G401 (cell line): Measurements from ENCODE around the gene GAD2. TPM values are rescaled to one million over a fixed set of nuclear protein-coding genes. Genes with fewer than 3 reads are reported as not detected.
"Not testable (repeated sequence)": the region's sequence is repeated elsewhere in the genome, so short reads cannot be mapped to it uniquely, and the experiment has no call there.

Experiments used
- DNase-seq: peaks from one replicate; pipeline ENCODE4 v3.0.0-alpha.2; 2015; ENCODE audit warnings: low spot score
- in situ Hi-C: cut with HindIII; loops from 2 replicates; pipeline ENCODE4 v1.10.0; 2016; ENCODE audit warnings: low sequenced_read_pairs, mixed read lengths
- total RNA-seq: library from RNA; depleted of rRNA; stranded (reverse); fragments of >200 nt; shearing (Covaris generic); gene quantifications from 2 replicates; pipeline ENCODE4 v1.2.3, GENCODE V29; 2014

The GAD2 gene
- total RNA-seq, 1 experiment from 2014 or later = not detected

DNA sequence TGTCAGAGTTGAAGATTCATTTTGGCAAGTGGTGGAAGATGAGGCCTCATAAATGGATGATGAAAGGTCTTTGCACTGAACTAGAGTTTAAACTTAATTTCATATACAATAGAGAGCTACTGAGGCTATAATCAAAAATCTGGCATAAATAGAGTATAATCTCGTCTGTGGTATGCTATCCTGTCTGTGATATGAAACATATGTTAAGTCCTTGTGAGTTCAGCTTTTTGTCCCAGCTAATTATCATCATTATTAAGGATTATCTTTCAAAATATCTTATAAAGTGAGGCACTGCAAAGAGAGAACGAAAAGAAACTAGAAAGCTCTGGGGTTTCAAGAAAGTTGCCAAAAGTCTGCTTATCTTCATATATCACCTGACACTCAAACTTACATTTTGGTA is 83.4 kb downstream of the GAD2 start:
- in situ Hi-C loops = no loop called here
- no peak for DNase-seq

DNA sequence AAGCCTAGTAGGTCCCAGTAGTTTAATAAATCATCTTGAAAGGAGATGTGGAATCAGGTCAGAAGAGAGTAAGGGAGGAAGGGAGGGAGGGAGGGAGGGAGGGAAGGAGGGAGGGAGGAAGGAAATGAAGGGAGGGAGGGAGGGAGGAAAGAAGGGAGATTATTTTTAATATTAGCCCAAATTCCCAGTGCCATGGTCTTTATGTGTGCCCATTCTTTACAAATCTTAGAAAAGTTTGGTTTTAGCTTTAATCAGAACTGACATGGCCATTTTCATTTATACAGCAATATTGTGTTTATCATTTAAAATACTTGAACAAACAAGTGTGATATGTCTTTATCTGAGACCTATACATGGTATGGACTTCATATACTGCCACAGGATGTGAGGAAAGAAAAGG is 86.8 kb downstream of the GAD2 start:
- in situ Hi-C loops = no loop called here
- no peak for DNase-seq

- DNase-seq = no peak
- in situ Hi-C loops = no loop called here
Measured at GRCh38 chr10:26310361-26310760, 93.8 kb downstream of the GAD2 start.

DNA sequence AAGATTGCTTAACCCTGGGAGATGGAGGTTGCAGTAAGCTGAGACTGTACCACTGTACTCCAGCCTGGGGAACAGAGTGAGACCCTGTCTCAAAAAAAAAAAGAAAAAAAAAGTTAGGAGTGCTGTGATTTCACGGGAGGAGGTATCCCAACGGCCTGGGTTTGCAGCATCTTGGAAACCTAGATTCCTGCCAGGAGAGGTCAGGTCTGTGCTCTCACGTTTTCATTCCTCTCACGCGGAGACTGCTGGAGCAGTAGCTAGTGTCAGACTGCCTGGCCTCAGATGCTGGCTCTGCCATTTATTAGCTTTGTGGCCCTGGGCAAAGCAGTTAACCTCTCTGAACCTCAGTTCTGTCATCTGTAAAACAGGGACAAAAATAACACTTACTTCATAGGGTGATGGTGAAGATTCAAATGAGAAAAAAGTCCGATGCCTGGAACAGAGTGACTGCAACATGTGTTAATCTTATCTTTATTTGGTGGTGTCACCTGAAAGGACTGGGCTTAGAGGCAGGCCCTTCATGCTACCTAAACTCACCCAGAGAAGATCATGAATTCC is 94.9 kb downstream of the GAD2 start:
- DNase-seq = no peak
- in situ Hi-C loops = no loop called here

DNA sequence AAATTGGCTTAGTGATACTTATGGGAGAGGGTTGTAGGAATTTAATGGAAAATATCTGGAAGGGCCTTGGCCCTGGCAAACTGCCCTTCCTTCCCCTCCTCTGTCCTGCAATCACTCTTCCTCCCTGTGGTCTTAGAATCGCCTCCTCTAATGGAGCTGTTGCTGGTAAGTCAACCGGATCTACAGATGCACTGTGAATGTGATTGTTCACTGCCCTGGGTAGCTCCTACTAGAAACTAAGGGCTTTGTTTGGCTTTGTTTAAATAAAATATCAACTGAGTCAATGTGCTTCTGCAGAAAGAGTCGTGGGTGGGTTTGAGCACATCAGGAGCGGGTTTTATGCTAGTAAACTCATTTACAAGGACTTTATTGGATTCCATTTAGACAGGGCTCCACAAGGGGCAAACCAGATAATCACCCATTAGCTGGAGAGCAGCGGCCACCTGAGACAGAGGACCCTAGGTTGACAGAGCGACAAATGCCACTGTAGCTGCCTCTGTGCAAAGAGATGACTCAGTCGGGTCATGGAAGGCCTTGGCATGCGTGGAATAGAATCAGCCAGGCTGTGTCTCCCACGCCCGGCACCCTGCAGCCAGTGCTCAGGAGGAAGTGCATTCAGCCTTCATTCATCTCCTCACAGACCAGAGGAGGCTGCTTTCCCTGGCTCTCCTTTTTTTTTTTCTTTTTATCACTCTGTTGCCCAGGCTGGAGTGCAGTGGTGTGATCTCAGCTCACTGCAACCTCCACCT is 97.9 kb downstream of the GAD2 start:
- in situ Hi-C loops = no loop called here

GRCh38 chr10:26318672-26319071 is 102.1 kb downstream of the GAD2 start:
- DNase-seq = no peak
- in situ Hi-C loops = no loop called here

More for the DNA sequence above, 97.9 kb downstream of the GAD2 start:
- DNase-seq = no peak

GRCh38 chr10:26323219-26323618 is 106.6 kb downstream of the GAD2 start:
- no peak for DNase-seq
- in situ Hi-C loops = no loop called here

DNA sequence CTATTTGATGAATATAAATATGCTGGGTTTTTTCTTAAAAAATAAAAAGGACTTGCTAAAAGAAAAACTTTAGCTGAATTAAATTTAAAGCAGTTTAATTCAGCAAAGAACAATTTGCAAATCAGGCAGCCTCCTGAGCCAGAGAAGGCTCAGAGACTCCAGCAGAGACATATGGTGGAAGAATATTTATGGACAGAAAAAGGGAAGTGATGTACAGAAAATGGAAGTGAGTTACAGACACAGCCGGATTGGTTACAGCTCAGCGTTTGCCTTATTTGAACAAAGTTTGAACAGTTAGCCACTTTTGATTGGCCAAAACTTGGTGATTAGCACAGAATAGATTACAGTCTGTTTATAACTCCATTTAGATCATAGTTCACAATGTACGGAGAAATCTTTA is 110.3 kb downstream of the GAD2 start:
- in situ Hi-C loops = no loop called here
- no peak for DNase-seq

GRCh38 chr10:26327811-26328210 is 111.2 kb downstream of the GAD2 start:
- in situ Hi-C loops = no loop called here
- no peak for DNase-seq

GRCh38 chr10:26331371-26331770 is 114.8 kb downstream of the GAD2 start:
- in situ Hi-C loops = no loop called here

GRCh38 chr10:26334232-26334931 is 117.8 kb downstream of the GAD2 start:
- in situ Hi-C loops = no loop called here

More at GRCh38 chr10:26331371-26331770, 114.8 kb downstream of the GAD2 start:
- DNase-seq = no peak

DNA sequence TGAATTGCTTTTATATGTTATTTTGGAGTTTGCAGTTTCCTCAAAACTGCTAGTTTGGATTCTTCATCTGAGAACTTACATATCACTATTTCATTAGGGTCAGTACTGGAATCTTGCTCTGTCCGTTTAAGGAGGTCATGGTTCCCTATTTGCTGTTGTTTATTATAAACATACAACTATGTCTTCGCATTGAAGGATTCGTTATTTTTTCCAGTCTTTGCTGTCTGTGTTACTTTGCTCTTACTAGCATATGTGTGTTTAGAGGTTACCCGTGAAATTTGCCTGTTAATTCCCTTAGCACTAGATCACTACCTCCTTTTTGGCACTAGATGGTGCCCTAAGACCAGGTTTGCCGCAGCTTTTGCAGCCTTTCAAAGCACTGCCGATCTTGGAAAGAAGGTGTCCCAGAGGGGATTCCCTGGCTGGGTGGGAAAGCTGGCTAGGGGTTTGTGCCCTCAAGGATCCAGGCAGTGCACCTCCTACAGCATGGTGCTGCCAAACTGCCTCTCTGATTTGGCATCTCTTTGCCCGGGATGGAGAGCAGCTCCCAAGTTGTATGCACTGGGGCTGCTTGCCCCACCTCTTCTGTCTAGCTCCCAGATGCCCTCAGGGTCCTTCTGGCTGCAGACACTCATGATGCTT is 118.5 kb downstream of the GAD2 start:
- in situ Hi-C loops = no loop called here
- peak; percentile 24 for DNase-seq

More at GRCh38 chr10:26334232-26334931, 117.8 kb downstream of the GAD2 start:
- no peak for DNase-seq

DNA sequence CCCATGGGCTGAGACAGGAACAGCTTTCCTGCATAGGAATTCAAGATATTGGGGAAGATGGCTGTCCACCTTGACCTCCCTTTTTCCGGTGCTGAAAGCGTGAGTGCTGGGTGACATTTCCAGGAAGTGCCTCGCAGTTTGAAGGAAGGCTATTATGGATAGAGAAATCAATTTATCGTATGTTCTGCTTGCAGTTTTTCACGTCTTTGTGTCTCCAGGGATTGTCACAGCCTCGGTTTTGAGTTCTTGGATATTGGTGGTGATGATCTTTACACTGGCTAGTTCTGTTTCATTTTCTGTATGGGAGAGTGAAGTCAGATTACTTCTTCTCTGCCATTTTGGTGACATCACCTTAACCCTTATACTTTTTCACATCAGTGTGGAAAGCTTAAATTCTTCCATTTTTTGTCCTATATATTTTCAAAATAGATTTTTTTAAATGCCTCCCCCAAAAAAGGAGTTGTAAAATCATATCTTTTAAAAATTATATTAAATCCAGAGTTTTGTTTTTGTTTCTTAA is 119.1 kb downstream of the GAD2 start:
- DNase-seq = no peak
- in situ Hi-C loops = no loop called here

DNA sequence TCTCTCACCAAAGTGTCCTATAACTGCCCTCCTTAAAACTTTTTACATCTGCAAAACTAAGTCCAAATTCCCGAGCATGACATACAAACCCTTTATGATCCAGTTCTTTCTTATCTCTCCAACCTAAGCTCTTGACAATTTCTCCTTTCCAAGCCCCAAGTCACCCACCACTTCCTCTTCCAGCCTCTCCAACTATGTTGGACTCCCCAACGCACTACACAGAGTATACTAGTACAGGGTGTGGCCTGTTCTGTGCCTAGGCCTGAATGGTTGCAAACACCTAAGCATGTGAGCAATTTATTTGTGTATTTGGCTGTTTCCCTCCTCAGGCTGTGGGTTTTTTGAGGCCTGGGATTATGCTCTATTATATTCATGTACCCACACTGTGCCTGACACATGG is 120.4 kb downstream of the GAD2 start:
- in situ Hi-C loops = no loop called here

GRCh38 chr10:26341701-26342100 is 125.1 kb downstream of the GAD2 start:
- in situ Hi-C loops = no loop called here

More for the DNA sequence above, 120.4 kb downstream of the GAD2 start:
- DNase-seq = no peak

DNA sequence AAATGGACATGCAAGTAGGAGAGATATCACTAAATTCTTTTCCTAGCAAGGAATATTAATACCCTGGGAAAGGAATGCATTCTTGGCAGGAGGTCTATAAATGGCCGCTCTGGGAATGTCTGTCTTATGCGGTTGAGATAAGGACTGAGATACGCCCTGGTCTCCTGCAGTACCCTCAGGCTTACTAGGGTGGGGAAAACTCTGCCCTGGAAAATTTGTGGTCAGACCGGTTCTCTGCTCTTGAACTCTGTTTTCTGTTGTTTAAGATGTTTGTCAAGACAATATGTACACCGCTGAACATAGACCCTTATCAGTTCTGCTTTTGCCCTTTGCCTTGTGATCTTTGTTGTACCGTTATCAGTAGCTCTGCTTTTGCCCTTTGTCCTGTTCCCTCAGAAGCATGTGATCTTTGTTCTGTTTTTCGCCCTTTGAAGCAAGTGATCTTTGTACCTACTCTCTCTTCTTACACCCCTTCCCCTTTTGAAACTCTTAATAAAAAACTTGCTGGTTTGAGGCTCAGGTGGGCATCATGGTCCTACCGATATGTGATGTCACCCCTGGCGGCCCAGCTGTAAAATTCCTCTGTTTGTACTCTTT is 132.3 kb downstream of the GAD2 start:
- in situ Hi-C loops, DNase-seq: not testable (repeated sequence)

More at GRCh38 chr10:26341701-26342100, 125.1 kb downstream of the GAD2 start:
- DNase-seq = no peak
